Astrocyte (in vitro differentiated cells and primary cell): Measurements from ENCODE around the gene GATB. TPM values are rescaled to one million over a fixed set of nuclear protein-coding genes. Genes with fewer than 3 reads are reported as not detected.

Experiments
- DNase-seq: peaks from one replicate; pipeline ENCODE4 v3.0.0-alpha.2; 2010; ENCODE audit warnings: low read depth
- FAIRE-seq: peaks from 2 replicates; lab custom pipeline; 2011; peaks lifted over from hg19 to GRCh38; lab: Jason Lieb, UNC
- H2AFZ ChIP-seq: 2 replicates; pipeline ENCODE4 v1.6.0; 2012; ENCODE audit warnings: low read depth, low read length, inconsistent platforms
- H3K27ac ChIP-seq: 2 replicates; pipeline ENCODE4 v1.5.1; 2011; ENCODE audit warnings: low read depth, low read length, inconsistent platforms
- H3K27me3 ChIP-seq: 2 replicates; pipeline ENCODE4 v1.6.0; 2011; ENCODE audit warnings: low read length, inconsistent platforms; ENCODE audit not compliant: insufficient read depth
- H3K36me3 ChIP-seq: 2 replicates; pipeline ENCODE4 v1.5.1; 2011; ENCODE audit warnings: low read length, inconsistent platforms; ENCODE audit not compliant: insufficient read depth
- H3K4me1 ChIP-seq: 2 replicates; pipeline ENCODE4 v1.5.1; 2011; ENCODE audit warnings: low read length, inconsistent platforms; ENCODE audit not compliant: insufficient read depth
- H3K4me2 ChIP-seq: 2 replicates; pipeline ENCODE4 v1.6.0; 2012; ENCODE audit warnings: low read length, inconsistent platforms
- H3K4me3 ChIP-seq: 2 replicates; pipeline ENCODE4 v1.5.1; 2011; ENCODE audit warnings: low read depth, mild to moderate bottlenecking, low read length, inconsistent platforms; ENCODE audit not compliant: insufficient read depth
- H3K79me2 ChIP-seq: 2 replicates; pipeline ENCODE4 v1.6.0; 2012; ENCODE audit warnings: mild to moderate bottlenecking, low read length, inconsistent platforms; ENCODE audit not compliant: insufficient read depth
- H3K9ac ChIP-seq: 2 replicates; pipeline ENCODE4 v1.6.0; 2012; ENCODE audit warnings: mild to moderate bottlenecking, low read length, inconsistent platforms
- H3K9me3 ChIP-seq: 2 replicates; pipeline ENCODE4 v1.5.1; 2012; ENCODE audit warnings: low read depth, mild to moderate bottlenecking, low read length, inconsistent platforms; ENCODE audit not compliant: insufficient read depth
- H4K20me1 ChIP-seq: 2 replicates; pipeline ENCODE4 v1.6.0; 2012; ENCODE audit warnings: low read length, inconsistent platforms; ENCODE audit not compliant: insufficient read depth
- H3K27ac Mint-ChIP-seq: one replicate; pipeline ENCODE4 v1.8.0; 2021; ENCODE audit warnings: mild to moderate bottlenecking, mixed read lengths; ENCODE audit not compliant: unreplicated experiment
- H3K27me3 Mint-ChIP-seq: one replicate; pipeline ENCODE4 v1.8.0; 2021; ENCODE audit warnings: low read depth, mixed read lengths; ENCODE audit not compliant: unreplicated experiment
- H3K36me3 Mint-ChIP-seq: one replicate; pipeline ENCODE4 v1.8.0; 2021; ENCODE audit warnings: low read depth, mixed read lengths; ENCODE audit not compliant: unreplicated experiment
- H3K4me1 Mint-ChIP-seq: one replicate; pipeline ENCODE4 v1.8.0; 2021; ENCODE audit warnings: low read depth, mixed read lengths; ENCODE audit not compliant: unreplicated experiment
- H3K4me3 Mint-ChIP-seq: one replicate; pipeline ENCODE4 v1.8.0; 2021; ENCODE audit warnings: mild to moderate bottlenecking, moderate library complexity, mixed read lengths; ENCODE audit not compliant: unreplicated experiment
- H3K9me3 Mint-ChIP-seq: one replicate; pipeline ENCODE4 v1.8.0; 2021; ENCODE audit warnings: mild to moderate bottlenecking, mixed read lengths; ENCODE audit not compliant: unreplicated experiment
- EZH2 ChIP-seq: IDR thresholded peaks from 2 replicates; pipeline ENCODE4 v1.6.1; 2012; ENCODE audit warnings: mild to moderate bottlenecking, low read length, inconsistent platforms; ENCODE audit not compliant: insufficient read depth
- total RNA-seq: library from RNA; stranded (reverse); gene quantifications from 2 replicates; pipeline ENCODE4 v1.2.1, GENCODE V29; 2021
- TF ChIP-seq, protein P1 (sequence below): IDR thresholded peaks from 2 replicates; pipeline ENCODE4 v1.5.1; 2011; ENCODE audit warnings: low read depth, mild to moderate bottlenecking, inconsistent platforms, low read length, moderate library complexity; ENCODE audit not compliant: insufficient read depth

The GATB gene
- total RNA-seq, 1 donor from 2014 or later = 20.8 TPM

DNA sequence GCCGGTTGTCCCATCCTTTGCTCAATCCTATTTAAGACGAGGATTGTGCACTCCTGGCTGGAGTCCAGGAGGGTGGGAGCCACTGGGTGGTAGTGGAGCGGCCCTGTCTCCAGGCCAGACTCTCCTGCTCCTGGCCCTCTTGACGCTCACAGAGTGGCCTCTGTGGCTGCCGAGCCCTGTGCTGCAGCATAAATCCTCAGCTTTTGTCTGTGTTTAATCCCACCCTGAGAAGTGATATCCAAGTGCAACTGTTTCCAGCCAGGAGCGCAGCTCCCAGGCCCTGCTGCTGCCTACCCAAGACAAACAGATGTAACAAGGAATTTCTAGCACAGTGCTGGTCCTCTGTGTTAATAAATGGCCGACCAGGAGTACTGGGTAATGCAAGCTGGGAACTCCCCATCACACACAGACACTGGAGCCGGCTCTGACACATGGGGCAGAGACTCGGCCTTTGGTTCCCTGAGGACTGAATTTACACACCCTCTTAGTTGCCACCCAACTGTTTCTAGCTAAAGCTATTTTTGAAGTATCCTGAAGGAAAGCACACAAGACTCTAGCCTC lies 85.3 kb downstream of the GATB start:
- H3K27me3 ChIP-seq = no peaks in the 10 kb centered on the region
- no peak overlapping the region for H3K4me3 ChIP-seq
- FAIRE-seq (no peak), DNase-seq (no peak)
- H4K20me1 ChIP-seq = no peaks in the 10 kb centered on the region
- H3K36me3 Mint-ChIP-seq = peaks cover 3% of the 10 kb centered on the region
- peaks cover 36% of the 10 kb centered on the region for H3K4me1 Mint-ChIP-seq
- no peaks in the 10 kb centered on the region for H3K9me3 Mint-ChIP-seq
- no peak overlapping the region for H3K9ac ChIP-seq
- no peaks in the 10 kb centered on the region for H3K79me2 ChIP-seq
- H3K36me3 ChIP-seq = no peaks in the 10 kb centered on the region
- no peak overlapping the region for H3K4me3 Mint-ChIP-seq
- peak overlapping the region; percentile 80 for H3K27ac Mint-ChIP-seq
- H3K4me1 ChIP-seq = peaks cover 14% of the 10 kb centered on the region
- peak overlapping the region; percentile 70 for H2AFZ ChIP-seq
- no peak overlapping the region for H3K27ac ChIP-seq
- no peaks in the 10 kb centered on the region for H3K9me3 ChIP-seq
- TF ChIP-seq, protein P1, sequence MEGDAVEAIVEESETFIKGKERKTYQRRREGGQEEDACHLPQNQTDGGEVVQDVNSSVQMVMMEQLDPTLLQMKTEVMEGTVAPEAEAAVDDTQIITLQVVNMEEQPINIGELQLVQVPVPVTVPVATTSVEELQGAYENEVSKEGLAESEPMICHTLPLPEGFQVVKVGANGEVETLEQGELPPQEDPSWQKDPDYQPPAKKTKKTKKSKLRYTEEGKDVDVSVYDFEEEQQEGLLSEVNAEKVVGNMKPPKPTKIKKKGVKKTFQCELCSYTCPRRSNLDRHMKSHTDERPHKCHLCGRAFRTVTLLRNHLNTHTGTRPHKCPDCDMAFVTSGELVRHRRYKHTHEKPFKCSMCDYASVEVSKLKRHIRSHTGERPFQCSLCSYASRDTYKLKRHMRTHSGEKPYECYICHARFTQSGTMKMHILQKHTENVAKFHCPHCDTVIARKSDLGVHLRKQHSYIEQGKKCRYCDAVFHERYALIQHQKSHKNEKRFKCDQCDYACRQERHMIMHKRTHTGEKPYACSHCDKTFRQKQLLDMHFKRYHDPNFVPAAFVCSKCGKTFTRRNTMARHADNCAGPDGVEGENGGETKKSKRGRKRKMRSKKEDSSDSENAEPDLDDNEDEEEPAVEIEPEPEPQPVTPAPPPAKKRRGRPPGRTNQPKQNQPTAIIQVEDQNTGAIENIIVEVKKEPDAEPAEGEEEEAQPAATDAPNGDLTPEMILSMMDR = no peak
- no peak for TF ChIP-seq EZH2
- H3K27me3 Mint-ChIP-seq = no peaks in the 10 kb centered on the region
- H3K4me2 ChIP-seq = peak overlapping the region; percentile 49

DNA sequence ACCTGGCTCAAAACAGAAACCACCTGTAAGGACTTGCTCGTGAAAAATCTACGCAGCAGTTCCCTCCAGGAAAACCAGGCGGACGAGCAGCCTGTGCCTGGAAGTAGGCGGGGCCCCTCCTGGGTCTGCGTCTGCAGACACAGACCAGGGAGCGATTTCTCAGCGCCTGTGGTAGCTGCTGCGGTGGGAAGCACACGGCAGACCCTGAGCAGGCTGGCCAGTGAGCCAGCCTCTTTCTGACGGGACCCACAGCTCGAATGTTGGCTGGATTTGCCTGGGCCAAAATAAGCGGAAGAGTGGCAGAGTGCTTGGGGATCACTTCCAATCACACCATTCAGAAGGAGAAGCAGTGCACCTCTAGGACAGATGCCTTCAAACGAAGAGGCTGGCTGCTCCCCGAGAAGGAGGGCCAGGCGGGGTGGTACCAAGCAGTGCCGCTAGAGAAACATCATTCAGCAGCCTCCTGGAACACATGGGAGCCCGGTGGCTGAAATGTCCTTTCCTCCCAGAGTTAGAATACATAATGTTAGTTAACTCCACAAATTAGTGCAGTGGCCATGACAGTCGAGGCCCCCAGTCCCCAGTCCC lies 85.9 kb downstream of the GATB start:
- Histone ChIP-seq H3K9ac (peak overlapping the region; percentile 10), H3K4me1 (peaks cover 14% of the 10 kb centered on the region), H3K4me3 (no peak overlapping the region), H3K27me3 (no peaks in the 10 kb centered on the region), H3K36me3 (no peaks in the 10 kb centered on the region), H3K27ac (no peak overlapping the region), H3K79me2 (no peaks in the 10 kb centered on the region), H3K9me3 (no peaks in the 10 kb centered on the region), H4K20me1 (no peaks in the 10 kb centered on the region), H2AFZ (peak overlapping the region; percentile 70), H3K4me2 (peak overlapping the region; percentile 70)
- Mint-ChIP-seq H3K27me3 (no peaks in the 10 kb centered on the region), H3K36me3 (peaks cover 3% of the 10 kb centered on the region), H3K4me1 (peaks cover 39% of the 10 kb centered on the region), H3K4me3 (peak overlapping the region; percentile 66), H3K27ac (peak overlapping the region; percentile 96), H3K9me3 (no peaks in the 10 kb centered on the region)
- no peak for TF ChIP-seq EZH2
- TF ChIP-seq, protein P1 = no peak
- DNase-seq (peak; percentile 56), FAIRE-seq (no peak)

- no peaks in the 10 kb centered on the region for H3K27me3 Mint-ChIP-seq
- no peak overlapping the region for H3K27ac ChIP-seq
- H3K79me2 ChIP-seq = no peaks in the 10 kb centered on the region
- H3K4me3 ChIP-seq = no peak overlapping the region
- H3K36me3 ChIP-seq = no peaks in the 10 kb centered on the region
- H4K20me1 ChIP-seq = no peaks in the 10 kb centered on the region
- no peak overlapping the region for H3K27ac Mint-ChIP-seq
- no peaks in the 10 kb centered on the region for H3K27me3 ChIP-seq
- no peak overlapping the region for H2AFZ ChIP-seq
- H3K9ac ChIP-seq = no peak overlapping the region
- H3K4me2 ChIP-seq = no peak overlapping the region
- H3K9me3 ChIP-seq = no peaks in the 10 kb centered on the region
- H3K9me3 Mint-ChIP-seq = no peaks in the 10 kb centered on the region
- DNase-seq (no peak), FAIRE-seq (no peak)
- H3K4me3 Mint-ChIP-seq = no peak overlapping the region
- no peak for TF ChIP-seq EZH2
- TF ChIP-seq, protein P1 = no peak
- H3K4me1 ChIP-seq = peaks cover 14% of the 10 kb centered on the region
- no peaks in the 10 kb centered on the region for H3K36me3 Mint-ChIP-seq
- H3K4me1 Mint-ChIP-seq = peaks cover 47% of the 10 kb centered on the region
Measured at GRCh38 chr4:151673908-151674520, 86.8 kb downstream of the GATB start.
